Osteoblast (primary cell): Measurements from ENCODE around the gene PHACTR2. TPM values are rescaled to one million over a fixed set of nuclear protein-coding genes. Genes with fewer than 3 reads are reported as not detected.

Experiments used
- DNase-seq: peaks from one replicate; pipeline ENCODE4 v3.0.0; 2011; ENCODE audit warnings: low spot score, mixed read lengths; ENCODE audit not compliant: insufficient read length; ENCODE audit errors: missing footprints
- H2AFZ ChIP-seq: 2 replicates; pipeline ENCODE4 v1.6.0; 2011; ENCODE audit warnings: mild to moderate bottlenecking, low read length
- H3K27ac ChIP-seq: 2 replicates; pipeline ENCODE4 v1.5.1; 2011; ENCODE audit warnings: mild to moderate bottlenecking, low read depth, low read length, moderate library complexity
- H3K27me3 ChIP-seq: 2 replicates; pipeline ENCODE4 v1.6.0; 2012; ENCODE audit warnings: mild to moderate bottlenecking, control low read depth, inconsistent platforms, low read length, moderate library complexity; ENCODE audit not compliant: insufficient read depth
- H3K36me3 ChIP-seq: 2 replicates; pipeline ENCODE4 v1.5.1; 2011; ENCODE audit warnings: mild to moderate bottlenecking, low read length, control low read depth, moderate library complexity; ENCODE audit not compliant: insufficient read depth
- H3K4me1 ChIP-seq: 2 replicates; pipeline ENCODE4 v1.5.1; 2011; ENCODE audit warnings: mild to moderate bottlenecking, low read length, control low read depth, moderate library complexity; ENCODE audit not compliant: insufficient read depth
- H3K4me2 ChIP-seq: 2 replicates; pipeline ENCODE4 v1.6.0; 2011; ENCODE audit warnings: mild to moderate bottlenecking, low read length; ENCODE audit not compliant: insufficient read depth
- H3K4me3 ChIP-seq: fragments of 200-600 bp; sonication (generic); 3 replicates; pipeline ENCODE4 v1.5.1; 2012; ENCODE audit warnings: mild to moderate bottlenecking, low read length, inconsistent platforms; ENCODE audit not compliant: insufficient read depth
- H3K79me2 ChIP-seq: 2 replicates; pipeline ENCODE4 v1.6.0; 2012; ENCODE audit warnings: mild to moderate bottlenecking, low read length, control low read depth, inconsistent platforms; ENCODE audit not compliant: insufficient read depth
- H3K9me3 ChIP-seq: 2 replicates; pipeline ENCODE4 v1.5.1; 2011; ENCODE audit warnings: low read depth, low read length, control low read depth
- H4K20me1 ChIP-seq: 2 replicates; pipeline ENCODE4 v1.6.0; 2012; ENCODE audit warnings: mild to moderate bottlenecking, low read length, control low read depth; ENCODE audit not compliant: insufficient read depth
- total RNA-seq: library from RNA; depleted of rRNA; stranded (reverse); fragments of >200 nt; gene quantifications from 2 replicates; pipeline ENCODE4 v1.2.3, GENCODE V29; 2012
- TF ChIP-seq, protein P1 (sequence below): IDR thresholded peaks from 2 replicates; pipeline ENCODE4 v1.5.1; 2011; ENCODE audit warnings: mild to moderate bottlenecking, low read depth, low read length, moderate library complexity; ENCODE audit errors: extremely low read depth

PHACTR2 gene
- total RNA-seq, 1 donor, result 71.7 TPM

- no peaks in the 10 kb centered on the region for H3K9me3 ChIP-seq
- H4K20me1 ChIP-seq, result peaks cover 15% of the 10 kb centered on the region
- no peak overlapping the region for H3K4me3 ChIP-seq
- no peak overlapping the region for H3K4me2 ChIP-seq
- no peak for DNase-seq
- H3K79me2 ChIP-seq, result peaks cover 66% of the 10 kb centered on the region
- no peaks in the 10 kb centered on the region for H3K27me3 ChIP-seq
- H3K36me3 ChIP-seq, result no peaks in the 10 kb centered on the region
- H2AFZ ChIP-seq, result no peak overlapping the region
- TF ChIP-seq, protein P1, sequence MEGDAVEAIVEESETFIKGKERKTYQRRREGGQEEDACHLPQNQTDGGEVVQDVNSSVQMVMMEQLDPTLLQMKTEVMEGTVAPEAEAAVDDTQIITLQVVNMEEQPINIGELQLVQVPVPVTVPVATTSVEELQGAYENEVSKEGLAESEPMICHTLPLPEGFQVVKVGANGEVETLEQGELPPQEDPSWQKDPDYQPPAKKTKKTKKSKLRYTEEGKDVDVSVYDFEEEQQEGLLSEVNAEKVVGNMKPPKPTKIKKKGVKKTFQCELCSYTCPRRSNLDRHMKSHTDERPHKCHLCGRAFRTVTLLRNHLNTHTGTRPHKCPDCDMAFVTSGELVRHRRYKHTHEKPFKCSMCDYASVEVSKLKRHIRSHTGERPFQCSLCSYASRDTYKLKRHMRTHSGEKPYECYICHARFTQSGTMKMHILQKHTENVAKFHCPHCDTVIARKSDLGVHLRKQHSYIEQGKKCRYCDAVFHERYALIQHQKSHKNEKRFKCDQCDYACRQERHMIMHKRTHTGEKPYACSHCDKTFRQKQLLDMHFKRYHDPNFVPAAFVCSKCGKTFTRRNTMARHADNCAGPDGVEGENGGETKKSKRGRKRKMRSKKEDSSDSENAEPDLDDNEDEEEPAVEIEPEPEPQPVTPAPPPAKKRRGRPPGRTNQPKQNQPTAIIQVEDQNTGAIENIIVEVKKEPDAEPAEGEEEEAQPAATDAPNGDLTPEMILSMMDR, result no peak
- H3K27ac ChIP-seq, result no peak overlapping the region
- H3K4me1 ChIP-seq, result peaks cover 24% of the 10 kb centered on the region
These were observed 21.1 kb downstream of the PHACTR2 start for GRCh38 chr6:143698759-143699429.

DNA sequence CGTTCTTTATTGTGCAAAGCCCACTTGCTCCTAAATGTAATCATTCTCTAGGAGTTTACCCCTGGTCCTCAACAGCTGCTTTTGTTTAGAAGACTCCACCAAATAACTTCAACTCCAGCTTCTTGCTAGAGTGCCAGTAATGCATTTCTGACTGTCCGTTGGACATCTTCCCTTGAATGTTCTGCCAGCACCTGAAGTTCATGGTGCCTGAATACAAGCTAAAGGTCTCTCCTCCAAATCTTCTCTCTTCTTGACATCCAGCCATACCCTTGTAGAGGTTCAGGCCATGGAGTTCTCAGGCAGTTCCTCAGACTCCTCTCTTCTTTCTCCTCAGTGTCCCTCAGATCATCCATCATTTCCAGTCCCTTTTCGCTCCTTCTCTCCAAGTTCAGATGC lies 21.7 kb downstream of the PHACTR2 start:
- Histone ChIP-seq H3K4me3 (no peak overlapping the region), H4K20me1 (peaks cover 15% of the 10 kb centered on the region), H3K27me3 (no peaks in the 10 kb centered on the region), H3K36me3 (no peaks in the 10 kb centered on the region), H2AFZ (no peak overlapping the region), H3K9me3 (no peaks in the 10 kb centered on the region), H3K4me1 (peaks cover 24% of the 10 kb centered on the region), H3K79me2 (peaks cover 66% of the 10 kb centered on the region), H3K4me2 (no peak overlapping the region), H3K27ac (no peak overlapping the region)
- TF ChIP-seq, protein P1, result no peak
- DNase-seq, result no peak

- Histone ChIP-seq H4K20me1 (peaks cover 15% of the 10 kb centered on the region), H3K9me3 (no peaks in the 10 kb centered on the region), H3K4me2 (peak overlapping the region; percentile 53), H3K4me3 (no peak overlapping the region), H3K27me3 (no peaks in the 10 kb centered on the region), H2AFZ (peak overlapping the region; percentile 32), H3K27ac (peak overlapping the region; percentile 50), H3K36me3 (no peaks in the 10 kb centered on the region), H3K4me1 (peaks cover 24% of the 10 kb centered on the region), H3K79me2 (peaks cover 66% of the 10 kb centered on the region)
- DNase-seq, result peak; percentile 91
- TF ChIP-seq, protein P1, result no peak
These were observed 23.1 kb downstream of the PHACTR2 start for GRCh38 chr6:143700684-143701348.
